HG03097 (cell line): ENCODE data around the gene KIF16B.
A peak's percentile ranks its signal among the peaks of the same experiment; 100 is the strongest.

ENCODE experiments used
- ATAC-seq: cut with Tn5 transposase; IDR thresholded peaks from one replicate; pipeline ENCODE4 v1.9.1; 2021; ENCODE audit not compliant: unreplicated experiment, low FRiP score

Gene KIF16B

GRCh38 chr20:16408981-16409380 lies 164.3 kb downstream of the KIF16B start:
- ATAC-seq, result no peak

GRCh38 chr20:16407251-16408067 lies 165.8 kb downstream of the KIF16B start:
- no peak for ATAC-seq

- ATAC-seq, result no peak
These were observed 168.0 kb downstream of the KIF16B start for GRCh38 chr20:16405254-16405653.

- ATAC-seq, result no peak
These were observed 168.6 kb downstream of the KIF16B start for GRCh38 chr20:16404640-16405039.

DNA sequence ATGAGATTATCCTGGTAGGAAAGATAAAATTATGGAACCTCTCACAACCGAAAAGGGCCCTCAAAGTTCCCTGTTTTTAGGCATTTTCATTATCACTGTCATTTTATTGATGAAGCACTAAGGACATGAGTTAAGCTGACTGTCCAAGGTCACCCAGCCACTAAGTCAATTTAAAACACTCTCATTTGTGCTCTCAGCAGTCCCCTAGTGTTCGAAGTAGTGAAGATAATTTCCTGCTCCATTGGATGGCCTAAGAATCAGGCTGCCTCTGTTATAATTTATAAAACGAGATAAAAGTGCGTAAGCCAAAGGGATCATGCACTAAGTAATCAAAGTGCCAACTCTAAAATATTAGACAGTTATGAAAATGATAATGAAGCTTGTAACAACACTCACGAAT lies 169.1 kb downstream of the KIF16B start:
- ATAC-seq, result no peak

DNA sequence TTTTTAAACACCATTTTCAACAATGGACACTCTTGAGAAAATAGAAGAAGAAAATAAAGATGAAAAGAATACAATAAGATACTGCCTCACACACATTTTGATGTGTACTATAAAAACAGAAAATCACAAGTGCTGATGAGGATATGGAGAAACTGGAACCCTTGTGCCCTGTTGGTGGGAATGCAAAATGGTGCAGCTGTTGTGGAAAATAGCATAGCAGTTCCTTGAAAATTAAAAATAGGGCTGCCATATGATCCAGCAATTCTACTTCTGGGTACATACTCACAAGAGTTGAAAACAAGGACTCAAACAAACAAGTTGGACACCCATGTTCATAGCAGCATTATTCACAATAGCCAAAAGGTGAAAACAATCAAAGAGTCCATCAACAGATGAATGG lies 173.0 kb downstream of the KIF16B start:
- ATAC-seq, result no peak

- no peak for ATAC-seq
These were observed 173.4 kb downstream of the KIF16B start for GRCh38 chr20:16399801-16400200.

DNA sequence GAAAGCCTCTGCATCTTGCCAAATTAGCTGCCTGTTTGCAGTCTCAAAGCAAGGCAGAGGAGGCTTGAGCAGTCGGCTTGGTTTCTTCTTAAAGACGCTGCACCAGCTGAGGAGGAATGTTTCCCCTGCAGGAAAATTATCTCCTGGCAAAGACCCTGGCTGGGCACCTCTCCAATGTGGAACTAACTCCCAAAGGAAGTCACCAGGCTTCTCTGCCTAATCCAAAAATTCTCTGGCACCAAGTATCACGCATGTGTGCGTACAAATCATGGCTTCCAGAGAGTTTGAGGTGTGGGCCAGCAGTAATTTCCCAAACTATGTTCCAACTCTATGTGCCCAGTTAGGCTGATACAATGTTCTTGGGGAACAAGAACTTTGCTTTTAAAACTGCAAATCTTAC lies 176.2 kb downstream of the KIF16B start:
- ATAC-seq, result no peak

- ATAC-seq, result no peak
These were observed 177.9 kb downstream of the KIF16B start for GRCh38 chr20:16395366-16395765.

DNA sequence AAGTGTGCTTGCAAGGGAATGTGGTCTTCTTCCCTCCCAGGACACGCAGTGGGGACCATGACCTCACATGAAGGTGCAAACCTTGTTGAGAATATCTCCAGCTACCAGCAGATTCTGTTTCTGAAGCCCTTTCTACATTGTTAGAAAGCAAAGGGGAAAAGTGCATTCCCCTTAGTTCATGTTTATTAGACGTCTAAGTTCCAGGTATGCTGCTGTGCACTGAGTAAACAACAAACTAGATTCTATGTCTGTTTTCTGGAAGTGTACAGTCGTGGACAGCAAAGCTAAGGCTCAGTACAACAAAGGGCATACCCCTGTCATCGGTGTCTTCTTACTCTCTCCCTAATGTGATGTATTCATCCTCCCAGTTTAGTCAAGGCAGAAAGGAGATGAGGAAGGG lies 178.5 kb downstream of the KIF16B start:
- ATAC-seq, result no peak

GRCh38 chr20:16393836-16394235 lies 179.4 kb downstream of the KIF16B start:
- no peak for ATAC-seq

DNA sequence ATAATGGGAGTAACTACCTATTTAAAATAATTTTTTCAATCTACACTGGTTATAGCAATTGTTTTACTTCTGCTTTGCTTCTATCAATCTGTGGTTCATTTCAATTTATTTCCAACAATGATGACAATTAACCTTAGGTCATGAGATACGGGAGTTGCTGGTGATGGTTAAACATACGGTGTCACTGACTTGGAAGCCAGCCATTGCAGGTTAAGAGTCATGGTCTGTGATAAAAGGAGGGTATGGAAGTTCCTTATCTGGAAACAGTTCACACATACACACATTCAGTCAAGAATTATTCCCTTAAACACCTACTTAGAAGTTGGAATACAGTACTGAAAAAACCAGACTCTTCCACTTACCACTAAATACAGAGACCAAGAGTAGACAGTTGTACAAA lies 180.0 kb downstream of the KIF16B start:
- no peak for ATAC-seq

- ATAC-seq, result peak; percentile 97
These were observed 180.9 kb downstream of the KIF16B start for GRCh38 chr20:16392346-16392745.

GRCh38 chr20:16390991-16391390 lies 182.3 kb downstream of the KIF16B start:
- no peak for ATAC-seq

DNA sequence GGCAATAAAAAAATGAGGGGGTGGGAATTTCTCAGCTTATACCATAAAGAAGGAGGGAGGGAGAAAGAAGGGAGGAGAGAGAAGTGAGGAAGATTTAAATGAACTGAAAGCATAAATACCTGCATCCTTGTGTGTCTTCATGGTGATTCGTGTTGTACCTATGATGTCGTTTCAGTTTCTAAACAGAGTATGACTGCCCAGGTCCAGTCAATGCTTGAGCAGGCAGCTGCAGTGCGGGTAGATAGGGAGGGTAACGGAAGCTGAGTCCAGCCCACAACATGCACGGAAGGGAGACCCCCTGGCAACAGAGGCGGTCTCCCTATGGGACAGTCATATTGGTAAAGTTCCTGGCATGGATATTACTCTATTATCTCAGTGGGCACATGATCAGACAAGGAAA lies 184.5 kb downstream of the KIF16B start:
- no peak for ATAC-seq

- ATAC-seq, result no peak
These were observed 185.6 kb downstream of the KIF16B start for GRCh38 chr20:16387666-16388065.

DNA sequence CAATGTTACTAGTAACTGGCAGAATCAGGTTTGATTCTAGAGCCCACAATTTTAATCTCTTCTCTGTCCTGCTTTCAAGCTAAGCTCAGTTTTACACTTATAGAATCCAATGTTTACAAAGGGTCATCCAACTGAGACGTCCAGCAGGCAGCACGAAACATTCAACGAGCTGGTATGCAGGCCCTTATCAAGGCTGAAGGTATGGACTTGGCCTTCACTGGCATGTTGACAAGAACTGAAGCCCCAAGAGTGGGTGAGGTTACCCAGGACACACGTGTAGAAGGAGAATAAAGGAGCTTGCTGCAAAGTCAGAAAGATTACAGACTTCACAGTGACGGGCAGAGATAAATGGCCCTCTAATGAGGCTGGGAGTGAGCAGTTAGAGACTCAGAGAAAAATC lies 187.4 kb downstream of the KIF16B start:
- ATAC-seq, result no peak

- ATAC-seq, result no peak
These were observed 187.8 kb downstream of the KIF16B start for GRCh38 chr20:16385462-16385861.

DNA sequence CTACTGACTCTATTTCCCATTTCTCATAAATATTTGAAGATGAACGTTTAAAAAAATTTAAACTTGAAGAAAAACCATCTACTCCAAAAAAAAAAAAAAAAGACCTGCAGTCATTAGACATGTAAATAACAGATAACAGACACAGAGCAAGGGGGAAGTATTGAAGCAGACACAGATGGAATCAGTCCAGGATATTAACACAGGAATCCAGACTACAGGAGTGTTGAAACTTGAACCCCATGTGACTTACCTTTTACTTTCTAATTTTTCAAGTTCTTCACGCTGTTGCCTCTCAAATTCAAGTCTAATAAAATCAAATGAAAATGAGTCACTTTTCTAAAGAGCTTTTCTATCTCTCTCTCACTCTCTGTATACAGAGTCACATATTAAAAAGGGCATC lies 191.8 kb downstream of the KIF16B start:
- ATAC-seq, result no peak

DNA sequence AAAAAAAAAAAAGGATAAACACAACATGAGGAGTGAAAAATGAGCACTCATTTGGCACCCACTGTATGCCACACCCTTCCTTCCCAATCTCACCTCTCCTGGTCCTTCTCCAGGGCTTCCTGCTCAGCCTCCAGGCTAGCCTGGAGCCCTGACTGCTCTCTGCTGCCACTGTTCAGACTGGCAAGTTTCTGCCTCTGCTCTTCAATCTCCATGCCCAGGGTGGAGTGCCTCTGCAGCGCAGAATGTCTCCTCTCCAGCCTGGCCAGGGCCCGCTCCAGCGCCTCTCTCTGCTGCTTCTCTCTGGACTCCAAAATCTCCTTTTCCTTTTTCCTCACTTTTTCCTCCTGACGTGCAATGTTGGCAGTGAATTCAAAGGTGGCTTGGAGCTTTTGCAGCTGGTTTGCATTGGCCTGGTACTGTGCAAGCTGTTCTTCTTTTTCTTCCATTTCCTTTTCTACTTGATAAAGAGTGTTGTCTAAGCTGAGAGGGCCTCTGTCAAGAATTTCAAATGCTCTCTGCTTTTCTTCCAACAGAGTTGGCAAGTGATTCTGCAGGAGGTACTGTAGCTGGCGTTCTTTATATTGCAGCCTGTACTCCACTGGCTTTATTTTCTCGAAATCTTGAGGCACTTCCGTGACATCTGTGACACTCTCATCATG lies 194.4 kb downstream of the KIF16B start:
- ATAC-seq, result no peak

DNA sequence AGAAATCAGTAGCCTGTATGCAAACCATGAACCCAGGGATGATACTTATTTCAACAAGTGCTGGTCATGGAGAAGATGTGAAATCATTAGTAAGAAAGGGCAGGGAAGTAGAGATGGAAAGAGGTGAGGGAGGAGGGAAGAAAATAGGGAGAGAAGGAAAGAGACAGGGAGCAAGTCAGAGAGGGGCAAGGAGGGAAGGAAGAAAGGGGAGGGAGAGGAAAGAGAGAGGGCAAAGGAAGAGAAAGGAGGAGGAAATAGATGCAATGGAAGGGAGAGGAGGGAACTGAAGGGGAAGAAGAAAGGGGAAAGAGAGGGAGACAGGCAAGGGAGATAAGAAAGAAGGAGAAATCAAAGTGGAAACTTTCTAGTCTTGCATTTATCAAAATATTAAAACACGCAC lies 195.1 kb downstream of the KIF16B start:
- ATAC-seq, result no peak

DNA sequence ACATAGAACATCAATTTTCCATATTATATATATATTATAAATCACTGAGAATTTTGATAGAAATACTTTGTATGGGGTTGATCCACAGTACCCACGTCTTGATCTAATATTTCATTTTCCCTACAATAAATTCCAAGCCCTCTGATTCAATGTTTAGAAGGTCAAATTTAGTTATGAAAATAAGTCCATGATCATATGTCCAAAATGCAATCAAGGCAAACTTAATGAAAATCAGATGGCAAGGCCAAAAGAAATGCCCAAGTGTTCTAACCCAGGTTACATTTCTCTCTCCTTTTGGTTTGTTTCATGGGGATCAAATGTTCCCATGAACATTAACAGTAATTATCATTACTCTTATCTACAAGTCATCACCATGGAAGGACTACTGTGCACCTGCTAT lies 203.8 kb downstream of the KIF16B start:
- no peak for ATAC-seq
